ENCODE measurements around the gene TMEM106A.

DNA sequence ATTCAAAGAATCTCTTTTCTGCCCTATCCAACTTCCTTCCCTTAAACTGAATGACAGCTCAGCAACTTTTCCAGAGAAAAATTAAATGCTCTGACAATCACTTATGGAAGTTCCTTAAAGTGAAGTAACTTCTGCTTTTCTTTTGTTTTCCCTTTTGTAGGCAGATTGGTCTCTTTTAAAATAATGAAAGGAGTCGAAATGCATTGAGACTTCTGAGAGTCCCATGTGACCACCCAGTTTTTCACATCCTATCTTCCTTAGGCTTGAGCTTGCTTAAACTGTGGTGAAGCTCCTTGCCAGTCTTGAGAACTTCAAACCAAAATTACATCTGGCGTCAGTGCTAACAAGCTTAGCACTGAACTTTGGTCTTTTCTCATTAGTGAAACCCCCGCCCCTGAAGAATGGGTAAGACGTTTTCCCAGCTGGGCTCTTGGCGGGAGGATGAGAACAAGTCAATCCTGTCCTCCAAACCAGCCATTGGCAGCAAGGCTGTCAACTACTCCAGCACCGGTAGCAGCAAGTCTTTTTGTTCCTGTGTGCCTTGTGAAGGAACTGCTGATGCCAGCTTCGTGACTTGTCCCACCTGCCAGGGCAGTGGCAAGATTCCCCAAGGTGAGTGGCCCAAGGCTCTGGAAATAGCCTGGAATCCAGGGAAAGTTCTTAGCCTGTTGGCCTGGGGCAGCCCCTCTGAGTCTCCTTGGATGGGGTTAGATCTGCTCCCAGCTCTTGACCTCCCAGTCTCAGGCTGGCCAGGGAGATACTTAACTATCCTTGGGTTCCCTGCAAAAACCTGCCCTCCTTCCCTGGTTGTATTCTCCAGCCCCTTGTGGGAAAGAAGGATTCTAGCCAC is 1.2 kb downstream of the TMEM106A start:
- no peak for TF ChIP-seq POLR2A (IDR thresholded peaks at IDR 0.05; ENCODE audit: extremely low read depth, insufficient read length)
- TF ChIP-seq, protein P1, sequence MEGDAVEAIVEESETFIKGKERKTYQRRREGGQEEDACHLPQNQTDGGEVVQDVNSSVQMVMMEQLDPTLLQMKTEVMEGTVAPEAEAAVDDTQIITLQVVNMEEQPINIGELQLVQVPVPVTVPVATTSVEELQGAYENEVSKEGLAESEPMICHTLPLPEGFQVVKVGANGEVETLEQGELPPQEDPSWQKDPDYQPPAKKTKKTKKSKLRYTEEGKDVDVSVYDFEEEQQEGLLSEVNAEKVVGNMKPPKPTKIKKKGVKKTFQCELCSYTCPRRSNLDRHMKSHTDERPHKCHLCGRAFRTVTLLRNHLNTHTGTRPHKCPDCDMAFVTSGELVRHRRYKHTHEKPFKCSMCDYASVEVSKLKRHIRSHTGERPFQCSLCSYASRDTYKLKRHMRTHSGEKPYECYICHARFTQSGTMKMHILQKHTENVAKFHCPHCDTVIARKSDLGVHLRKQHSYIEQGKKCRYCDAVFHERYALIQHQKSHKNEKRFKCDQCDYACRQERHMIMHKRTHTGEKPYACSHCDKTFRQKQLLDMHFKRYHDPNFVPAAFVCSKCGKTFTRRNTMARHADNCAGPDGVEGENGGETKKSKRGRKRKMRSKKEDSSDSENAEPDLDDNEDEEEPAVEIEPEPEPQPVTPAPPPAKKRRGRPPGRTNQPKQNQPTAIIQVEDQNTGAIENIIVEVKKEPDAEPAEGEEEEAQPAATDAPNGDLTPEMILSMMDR (IDR thresholded peaks at IDR 0.05; ENCODE audit: low read depth, low read length) = no peak
